ENCODE results near the gene GRIA4.

- no peak for TF ChIP-seq CTCF (IDR thresholded peaks at IDR 0.05; ENCODE audit: low read depth, low read length)
- no peak for TF ChIP-seq MYC (IDR thresholded peaks at IDR 0.05; ENCODE audit: low read depth, low read length)
Observed at GRCh38 chr11:105918600-105918999, 308.7 kb downstream of the GRIA4 start.

All from NB4 (cell line).